Heart left ventricle (tissue), 16 donors: ENCODE data around the gene NRGN. TPM values are rescaled to one million over a fixed set of nuclear protein-coding genes. Genes with fewer than 3 reads are reported as not detected.
"Not testable (repeated sequence)": the region's sequence is repeated elsewhere in the genome, so short reads cannot be mapped to it uniquely, and the experiment has no call there.

ENCODE experiments used
- ATAC-seq, 4 donors: fragments of 200-7000 bp; cut with Tn5 transposase; one replicate each; pipeline ENCODE4 v1.9.1; 2020 to 2022; ENCODE audit warnings: moderate library complexity in 4 of 4, mild to moderate bottlenecking in 3 of 4, moderate number of reproducible peaks in 1 of 4
- DNase-seq, 5 donors: peaks; one replicate each; pipeline ENCODE4 v3.0.0-alpha.2; 2020
- H3K27ac ChIP-seq, 12 donors: fragments of 200-600 bp; sonication (generic) in 4 of 12; one replicate each; pipeline versions ENCODE4 v1.5.0 to v1.8.0; 2016 to 2022; ENCODE audit warnings: mild to moderate bottlenecking in 2 of 12
- H3K27me3 ChIP-seq, 9 donors: fragments of 200-600 bp; sonication (generic) in 2 of 9; one replicate each; pipeline versions ENCODE4 v1.5.1 to v1.8.0; 2016 to 2022; ENCODE audit warnings: mild to moderate bottlenecking in 3 of 9
- H3K36me3 ChIP-seq, 9 donors: fragments of 200-600 bp; sonication (generic) in 2 of 9; one replicate each; pipeline versions ENCODE4 v1.5.0 to v1.8.0; 2018 to 2022; ENCODE audit warnings: mild to moderate bottlenecking in 2 of 9
- H3K4me1 ChIP-seq, 12 donors: fragments of 200-600 bp; sonication (generic) in 4 of 12; one replicate each; pipeline versions ENCODE4 v1.5.0 to v1.8.0; 2016 to 2022; ENCODE audit warnings: mild to moderate bottlenecking in 3 of 12
- H3K4me3 ChIP-seq, 12 donors: fragments of 200-600 bp; sonication (generic) in 4 of 12; one replicate each; pipeline versions ENCODE4 v1.5.0 to v1.8.0; 2017 to 2022; ENCODE audit warnings: mild to moderate bottlenecking in 9 of 12, moderate library complexity in 4 of 12
- H3K9me3 ChIP-seq, 12 donors: fragments of 200-600 bp; sonication (generic) in 4 of 12; one replicate each; pipeline versions ENCODE4 v1.5.0 to v1.8.0; 2016 to 2022; ENCODE audit warnings: mild to moderate bottlenecking in 1 of 12
- CTCF ChIP-seq, 12 donors: fragments of 200-600 bp; sonication (generic) in 4 of 12; IDR thresholded peaks; one replicate each; pipeline versions ENCODE4 v1.5.0 to v1.8.0; 2018 to 2022; ENCODE audit warnings: antibody characterized with exemption in 12 of 12, mild to moderate bottlenecking in 5 of 12
- POLR2A ChIP-seq, 2 donors: fragments of 450-650 bp; IDR thresholded peaks; one replicate each; pipeline ENCODE4 v1.6.1; 2017; ENCODE audit warnings: antibody characterized with exemption in 2 of 2, mild to moderate bottlenecking in 2 of 2, moderate library complexity in 2 of 2
- WGBS, 4 donors: extraction: QIAGEN DNeasy Blood & Tissue Kit in 2 of 4; methylation state at CpG; one replicate each; pipeline versions ENCODE4 v1.1.5 to v1.1.7; 2013 to 2018; 5-methylcytosine and 5-hydroxymethylcytosine counted together
- intact Hi-C, 10 donors: fragments of 100-400 bp; cut with DNase I; formaldehyde crosslinking; loops; one replicate each; pipeline versions ENCODE4 v1.11.1 to v1.14.2; 2022
- polyA plus RNA-seq, 2 donors: library from polyadenylated mRNA; stranded (reverse); fragments of 200-250 nt; gene quantifications; one replicate each; pipeline ENCODE4 v1.2.3, GENCODE V29; 2013
- total RNA-seq, 9 donors: library from RNA; depleted of rRNA in 2 of 9; stranded (reverse); fragments of >200 nt in 2 of 9; fragmentation: NEBNext Ultra II Directional in 3 of 9; extraction: Animal tissue kit (Norgen Biotek cat#: 25700) in 3 of 9; gene quantifications; one replicate each; pipeline versions ENCODE4 v1.1.0 to v1.2.4, GENCODE V29; 2016 to 2023
- donor health status: ischemic (EF 13 %, LVEDD 7.1; RV severe dilation, severe dysfunction).
- donor health status: healthy with polysubstance abuse.
- donor health status: DM: no; HTN: yes; CAD: no.
- donor health status: DM: no; HTN: no; CAD: no.
- donor health status: ischemic (EF 25% LVEDD 6.9; RV normal size, moderate dysfunction).
- donor health status: ischemic (EF 25% LVEDD 5.7; RV mildly dilated, moderate dysfunction).
- donor health status: healthy.
- donor health status: DM: yes; HTN: yes; CAD: no.
- donor health status: ischemic (EF 35%, LVEDD 5.7; RV mildly dilated, moderate dysfunction).
- donor health status: nonischemic (EF 11% LVEDD 7.7; RV severe dilation, severe dysfunction).
- donor health status: DM: yes; HTN: yes; CAD: no.
- donor health status: PGD.
- donor health status: ischemic (EF 29% LVEDD 5.4; RV normal size, mild dysfunction).
- donor health status: nonischemic (EF 23%, LVEDD 6.1; RV moderate dilation, normal function).

The NRGN gene
- total and polyA plus RNA-seq, 11 donors, result 1.2 to 13.8 (median 4.0) TPM

DNA sequence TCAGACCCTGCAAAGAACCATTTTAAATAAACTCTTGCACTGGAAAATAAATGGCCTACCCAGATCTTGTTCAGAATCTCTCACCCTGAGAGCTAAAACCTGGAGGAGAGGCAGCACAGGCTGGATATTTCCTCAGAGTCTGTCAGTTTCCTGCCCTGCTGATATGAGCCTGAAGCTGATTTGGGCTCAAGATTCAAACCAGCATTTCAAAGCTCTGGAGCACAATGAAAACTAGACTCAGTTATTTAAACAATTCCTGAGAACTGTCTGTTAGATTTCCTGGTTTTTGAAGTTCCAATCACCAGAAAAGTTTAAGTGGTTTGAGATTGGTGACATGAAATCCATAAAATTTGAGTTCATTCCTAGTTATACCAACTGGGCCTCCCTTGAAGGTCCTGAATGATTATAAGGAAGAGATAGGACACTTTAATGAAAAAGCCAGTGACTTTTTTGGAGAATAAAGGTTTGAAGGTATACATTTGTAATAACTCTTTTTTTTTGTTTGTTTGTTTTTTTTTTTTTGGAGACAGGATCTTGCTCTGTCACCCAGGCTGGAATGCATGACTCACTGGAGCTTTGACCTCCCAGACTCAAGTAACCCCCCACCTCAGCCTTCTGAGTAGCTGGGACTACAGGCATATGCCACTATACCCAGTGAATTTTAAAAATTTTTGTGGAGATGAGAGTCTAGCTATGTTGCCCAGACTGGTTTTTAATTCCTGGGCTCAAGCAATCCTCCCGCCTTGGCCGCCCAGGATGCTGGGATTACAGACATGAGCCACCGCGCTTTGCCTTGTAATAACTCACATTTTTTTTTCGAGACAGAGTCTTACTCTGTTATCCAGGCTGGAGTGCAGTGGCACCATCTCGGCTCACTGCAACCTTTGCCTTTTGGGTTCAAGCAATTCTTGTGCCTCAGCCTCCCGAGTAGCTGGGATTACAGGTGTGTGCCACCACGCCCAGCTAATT is 30.3 kb downstream of the NRGN start:
- peaks cover 5 to 92% (median 68%) of the 10 kb centered on the region in 9 donors for H3K36me3 ChIP-seq
- no peak for ATAC-seq
- 94 to 98% (median 97%) methylated on average over 8 of the region's 8 CpGs for WGBS, 4 donors

DNA sequence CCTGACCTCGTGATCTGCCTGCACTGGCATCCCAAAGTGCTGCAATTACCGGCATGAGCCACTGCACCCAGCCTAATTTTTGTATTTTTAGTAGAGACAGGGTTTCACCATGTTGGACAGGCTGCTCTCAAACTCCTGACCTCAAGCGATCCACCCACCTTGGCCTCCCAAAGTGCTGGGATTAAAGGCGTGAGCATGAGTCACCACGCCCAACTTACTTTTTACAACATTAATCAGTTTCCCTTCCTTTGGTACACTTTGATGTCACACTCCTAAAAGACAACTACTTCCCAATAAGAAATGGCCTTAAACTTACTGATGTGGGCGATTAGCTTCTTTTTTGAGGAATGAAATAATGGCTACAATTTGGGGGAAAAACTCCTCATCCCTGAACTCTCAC is 31.2 kb downstream of the NRGN start:
- ATAC-seq, H3K27me3 ChIP-seq, intact Hi-C loops, H3K4me1 ChIP-seq, DNase-seq, H3K27ac ChIP-seq, H3K9me3 ChIP-seq, H3K4me3 ChIP-seq: not testable (repeated sequence)
- WGBS, 4 donors, result 96 to 98% (median 97%) methylated on average over 6 of the region's 6 CpGs
- H3K36me3 ChIP-seq, result peaks cover 5 to 83% (median 64%) of the 10 kb centered on the region in 9 donors

More for the DNA sequence above, 30.3 kb downstream of the NRGN start:
- intact Hi-C loops, result loop anchor here in 2 of 10 donors (5.0 to 10.0 kb wide), 2 partner anchors 62 to 65 kb away; no protein-coding TSS in a partner anchor
- DNase-seq, result no peak
- Histone ChIP-seq H3K27ac (no peak overlapping the region), H3K27me3 (no peaks in the 10 kb centered on the region), H3K4me1 (no peaks in the 10 kb centered on the region), H3K4me3 (no peak overlapping the region), H3K9me3 (no peaks in the 10 kb centered on the region)
- no peak for TF ChIP-seq POLR2A (IDR thresholded peaks at IDR 0.05)
- TF ChIP-seq CTCF (IDR thresholded peaks at IDR 0.05), result no peak

DNA sequence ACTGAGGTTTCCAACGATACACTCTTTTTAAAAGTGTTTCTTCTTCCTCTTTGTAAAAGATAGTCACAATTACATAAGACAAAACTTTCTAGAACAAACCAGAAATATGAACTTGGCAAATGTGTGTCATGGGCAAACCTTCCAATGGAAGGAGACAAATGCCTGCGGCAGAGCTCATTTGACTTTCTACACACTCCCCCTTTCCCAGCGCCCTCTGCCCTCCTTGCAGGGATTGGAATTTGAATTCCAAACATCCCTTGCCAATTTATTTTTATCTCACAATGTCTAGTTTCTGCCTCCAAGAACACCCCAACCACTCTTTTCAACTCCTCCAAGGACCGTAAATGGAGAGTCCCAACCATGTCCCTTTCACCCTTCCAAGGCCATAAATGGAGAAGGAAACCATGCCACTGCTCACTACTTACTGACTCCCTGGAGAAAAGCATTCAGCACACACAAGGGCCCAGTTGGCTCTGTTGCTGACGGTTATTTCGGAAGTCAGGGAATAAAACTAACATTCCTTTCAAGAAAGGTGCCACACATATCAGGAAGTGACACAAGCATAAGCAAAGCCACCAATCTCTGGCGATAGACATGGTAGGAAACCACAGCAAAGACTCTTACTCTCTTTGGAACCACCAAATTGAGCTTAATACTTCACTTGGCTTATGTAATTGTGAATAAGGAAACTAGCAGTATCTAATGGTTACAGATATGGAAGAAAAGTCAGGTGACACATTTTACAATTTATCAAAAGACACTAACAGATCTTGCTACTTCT is 37.3 kb downstream of the NRGN start:
- H3K9me3 ChIP-seq, result no peaks in the 10 kb centered on the region
- DNase-seq (no peak), ATAC-seq (no peak)
- peaks cover 0 to 4% (median 0%) of the 10 kb centered on the region in 12 donors for H3K4me1 ChIP-seq
- intact Hi-C loops, result loop anchor here in 1 of 10 donors (5.0 kb wide), 1 partner anchor 120 kb away; no protein-coding TSS in a partner anchor
- TF ChIP-seq CTCF (IDR thresholded peaks at IDR 0.05) (no peak), POLR2A (IDR thresholded peaks at IDR 0.05) (no peak)
- H3K27me3 ChIP-seq, result no peaks in the 10 kb centered on the region
- peaks cover 0 to 28% (median 13%) of the 10 kb centered on the region in 9 donors for H3K36me3 ChIP-seq
- no peak overlapping the region for H3K4me3 ChIP-seq
- peak overlapping the region in 3 of 12 donors; percentile 22 to 51 (median 25) for H3K27ac ChIP-seq
- 85 to 91% (median 88%) methylated on average over 7 of the region's 7 CpGs for WGBS, 4 donors

- H3K4me1 ChIP-seq, result peaks cover 0 to 4% (median 0%) of the 10 kb centered on the region in 12 donors
- peak in 2 of 12 donors; percentile 12 to 23 for TF ChIP-seq CTCF (IDR thresholded peaks at IDR 0.05)
- TF ChIP-seq POLR2A (IDR thresholded peaks at IDR 0.05), result no peak
- H3K4me3 ChIP-seq, result no peak overlapping the region
- DNase-seq, result no peak
- peak overlapping the region in 1 of 12 donors; percentile 0 for H3K27ac ChIP-seq
- peaks cover 0 to 17% (median 2%) of the 10 kb centered on the region in 9 donors for H3K36me3 ChIP-seq
- H3K9me3 ChIP-seq, result no peaks in the 10 kb centered on the region
- 78 to 86% (median 83%) methylated on average over 2 of the region's 2 CpGs for WGBS, 4 donors
- ATAC-seq, result no peak
- H3K27me3 ChIP-seq, result no peaks in the 10 kb centered on the region
- intact Hi-C loops, result loop anchor here in 1 of 10 donors (5.0 kb wide), 1 partner anchor 121 kb away; no protein-coding TSS in a partner anchor
Observed at GRCh38 chr11:124778281-124778680, 38.5 kb downstream of the NRGN start.
